HS-5 (cell line): Measurements from ENCODE around the gene ANGPTL8.

Experiments used
- DNase-seq: peaks from one replicate; pipeline ENCODE4 v3.0.0-alpha.2; 2012; ENCODE audit warnings: low read depth

Gene ANGPTL8

DNA sequence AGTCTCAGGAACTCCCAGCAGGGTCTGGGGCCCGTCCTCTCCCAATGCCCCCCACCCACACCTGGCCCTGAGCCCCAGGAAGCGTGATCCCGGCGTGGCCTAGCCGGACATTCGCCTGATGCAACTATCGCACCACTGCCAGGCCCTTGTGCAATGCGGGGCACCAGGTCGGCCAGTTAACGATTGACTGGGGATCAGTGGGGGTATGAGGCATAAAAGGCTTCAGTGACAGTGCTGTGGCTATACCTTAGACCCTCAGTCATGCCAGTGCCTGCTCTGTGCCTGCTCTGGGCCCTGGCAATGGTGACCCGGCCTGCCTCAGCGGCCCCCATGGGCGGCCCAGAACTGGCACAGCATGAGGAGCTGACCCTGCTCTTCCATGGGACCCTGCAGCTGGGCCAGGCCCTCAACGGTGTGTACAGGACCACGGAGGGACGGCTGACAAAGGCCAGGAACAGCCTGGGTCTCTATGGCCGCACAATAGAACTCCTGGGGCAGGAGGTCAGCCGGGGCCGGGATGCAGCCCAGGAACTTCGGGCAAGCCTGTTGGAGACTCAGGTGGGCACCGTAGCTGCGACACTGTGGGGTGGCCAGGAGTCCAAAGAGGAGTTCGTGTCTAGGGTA lies at the start of gene ANGPTL8:
Gene ANGPTL8 (plus strand): TSS at position 243 of the 624 bp plus-strand sequence. CDS start 19 bp downstream, at position 262.
- no peak for DNase-seq

DNA sequence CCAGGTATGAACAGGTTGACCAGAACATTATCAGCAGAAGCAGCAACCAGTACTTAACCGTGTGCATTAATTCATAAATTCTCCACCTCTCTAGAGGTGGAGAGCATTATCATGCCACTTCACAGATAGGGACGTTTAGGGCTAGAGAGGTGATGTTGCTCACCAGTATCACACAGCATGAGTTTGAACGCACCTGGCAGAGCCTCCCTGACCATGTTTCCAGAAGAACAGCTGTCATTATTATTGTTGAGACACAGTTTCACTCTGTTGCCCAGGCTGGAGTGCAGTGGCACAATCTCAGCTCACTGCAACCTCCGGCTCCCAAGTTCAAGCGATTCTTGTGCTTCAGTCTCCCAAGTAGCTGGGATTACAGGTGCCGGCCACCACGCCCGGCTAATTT lies 48.9 kb upstream of the ANGPTL8 start:
- no peak for DNase-seq

- no peak for DNase-seq
Observed at GRCh38 chr19:11191273-11191755, 48.1 kb upstream of the ANGPTL8 start.

GRCh38 chr19:11191934-11192333 lies 47.5 kb upstream of the ANGPTL8 start:
- no peak for DNase-seq

- no peak for DNase-seq
Observed at GRCh38 chr19:11192957-11193939, 46.2 kb upstream of the ANGPTL8 start.

DNA sequence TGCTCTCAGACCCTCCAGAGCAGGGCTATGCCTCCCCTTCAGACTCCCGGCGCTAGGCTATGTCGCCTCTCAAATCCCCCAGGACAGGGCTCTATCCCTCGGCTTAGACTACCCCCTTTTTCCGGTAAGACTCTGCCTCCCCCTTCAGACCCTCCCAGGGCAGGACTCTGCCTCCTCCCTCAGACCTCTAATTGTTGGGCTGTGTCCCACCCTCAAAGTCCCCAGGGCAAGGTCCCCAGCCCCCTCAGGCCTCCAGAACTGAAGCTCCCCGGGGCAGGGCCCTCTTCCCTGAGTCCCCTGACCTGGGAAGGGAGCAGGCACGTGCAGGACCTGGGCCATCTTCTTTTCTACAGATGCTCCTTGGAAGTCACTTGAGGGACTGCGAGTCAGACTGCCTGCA lies 45.2 kb upstream of the ANGPTL8 start:
- DNase-seq: no peak

GRCh38 chr19:11194656-11195558 lies 44.5 kb upstream of the ANGPTL8 start:
- DNase-seq: no peak

DNA sequence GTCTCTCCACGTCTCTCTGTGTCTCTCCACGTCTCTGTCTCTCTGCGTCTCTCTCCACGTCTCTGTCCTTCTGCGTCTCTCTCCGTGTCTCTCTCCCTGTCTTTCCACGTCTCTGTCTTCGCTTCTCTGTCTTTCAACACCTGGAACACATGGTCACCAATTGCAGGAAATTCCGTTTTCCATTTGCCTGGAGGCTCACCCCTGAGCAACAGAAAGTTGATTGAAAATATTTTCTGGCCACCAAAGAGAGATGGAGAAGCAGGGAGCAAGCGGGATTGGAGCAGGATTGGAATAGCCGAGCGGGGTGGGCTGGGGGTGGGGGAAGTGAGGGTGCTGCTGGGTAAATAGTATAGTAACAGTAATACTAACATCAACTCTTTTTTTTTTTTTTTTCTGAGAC lies 43.7 kb upstream of the ANGPTL8 start:
- no peak for DNase-seq

GRCh38 chr19:11196406-11197287 lies 42.8 kb upstream of the ANGPTL8 start:
- no peak for DNase-seq

DNA sequence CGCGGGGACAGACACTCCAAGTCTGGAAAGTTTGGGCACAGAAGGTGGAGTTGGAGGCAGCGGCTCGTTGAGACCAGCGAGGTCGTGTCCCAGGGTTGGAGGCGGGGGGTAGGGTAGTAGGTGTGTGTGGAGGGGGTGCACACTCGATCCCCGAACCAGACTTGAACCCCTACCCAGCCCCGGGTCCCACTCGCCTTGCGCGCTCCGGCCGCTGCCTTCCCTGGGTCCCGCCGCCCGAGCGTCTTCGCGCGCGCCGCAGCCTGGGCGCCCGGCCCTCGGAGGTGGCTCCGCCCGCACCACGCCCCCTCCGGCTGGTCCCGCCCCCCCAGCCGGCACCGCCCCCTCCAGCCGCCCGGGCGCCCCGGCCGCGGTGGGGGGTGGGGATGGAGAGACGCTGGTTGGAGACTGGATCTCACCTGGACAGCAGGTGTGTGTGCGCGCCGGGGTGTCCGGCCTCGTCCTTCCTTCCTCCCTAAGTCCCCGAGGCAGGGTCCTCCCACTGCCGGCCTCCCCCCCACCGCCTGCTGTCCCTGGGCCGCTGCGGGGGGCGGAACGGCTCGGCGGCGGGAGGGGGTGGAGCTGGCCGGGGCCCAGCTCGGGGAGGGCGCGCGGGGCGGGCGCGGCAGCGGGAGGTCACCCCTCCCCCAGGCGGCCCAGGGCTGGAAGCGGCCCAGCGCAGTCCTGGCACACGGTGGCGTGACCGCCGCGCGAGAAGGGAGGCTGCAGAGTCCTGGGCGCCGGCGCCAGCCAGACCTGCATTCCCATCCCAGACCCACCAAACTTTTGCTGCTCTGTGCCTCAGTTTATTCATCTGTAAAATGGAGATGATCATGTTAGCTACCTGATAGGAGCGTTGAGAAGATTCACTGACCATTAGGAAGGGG lies 41.9 kb upstream of the ANGPTL8 start, which contains the start of gene KANK2:
Gene KANK2 (minus strand): TSS at position 255 of the 884 bp plus-strand sequence. CDS start 3,034 bp downstream, outside the sequence.
- no peak for DNase-seq

- no peak for DNase-seq
Observed at GRCh38 chr19:11198175-11198534, 41.3 kb upstream of the ANGPTL8 start.

GRCh38 chr19:11198769-11199424 lies 40.5 kb upstream of the ANGPTL8 start:
- DNase-seq: no peak

- no peak for DNase-seq
Observed at GRCh38 chr19:11199517-11199916, 39.9 kb upstream of the ANGPTL8 start.

DNA sequence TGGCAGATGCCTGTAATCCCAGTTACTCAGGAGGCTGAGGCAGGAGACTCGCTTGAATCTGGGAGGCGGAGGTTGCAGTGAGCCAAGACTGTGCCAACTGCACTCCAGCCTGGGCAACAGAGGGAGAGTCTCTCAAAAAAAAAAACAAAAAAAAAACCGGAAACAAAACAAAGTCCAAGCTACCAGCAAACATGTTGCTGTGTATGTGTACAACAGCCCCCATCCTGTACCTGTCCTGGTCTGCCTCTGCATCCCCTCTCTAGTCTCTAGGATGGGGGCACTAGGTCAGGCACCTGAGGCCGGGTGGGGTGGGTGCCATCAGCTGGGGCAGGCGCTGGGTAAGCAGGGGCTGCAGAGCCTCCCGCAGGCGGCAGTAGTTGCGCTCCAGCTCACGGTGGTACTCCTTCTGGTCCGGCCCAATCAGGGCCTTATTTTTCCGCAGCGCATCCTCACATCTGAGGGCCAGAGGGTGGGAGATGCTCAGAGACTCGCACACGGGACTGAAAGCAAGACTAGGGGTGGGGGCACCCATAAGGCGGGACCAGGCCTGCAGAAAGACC lies 39.3 kb upstream of the ANGPTL8 start:
- no peak for DNase-seq

- DNase-seq: no peak
Observed at GRCh38 chr19:11200931-11201330, 38.5 kb upstream of the ANGPTL8 start.

DNA sequence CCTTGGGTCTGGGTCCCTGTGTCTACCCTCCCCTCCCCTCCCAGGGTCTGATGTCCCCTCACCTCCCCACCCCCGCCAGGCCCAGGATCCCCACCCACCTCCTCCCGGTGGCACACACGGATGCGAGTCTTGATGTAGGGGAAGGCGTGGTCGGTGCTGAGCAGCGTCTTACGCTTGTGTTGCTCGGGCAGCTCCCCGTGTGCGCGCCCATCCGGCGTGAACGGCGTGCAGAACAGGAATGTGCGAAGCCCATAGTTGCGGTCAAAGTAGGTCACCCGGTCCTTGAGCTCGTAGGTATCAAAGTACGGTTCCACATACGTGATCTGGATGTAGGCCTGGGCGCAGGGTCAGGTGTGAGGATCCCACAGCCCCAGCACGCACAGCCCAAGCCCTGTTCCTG lies 37.6 kb upstream of the ANGPTL8 start:
- no peak for DNase-seq

DNA sequence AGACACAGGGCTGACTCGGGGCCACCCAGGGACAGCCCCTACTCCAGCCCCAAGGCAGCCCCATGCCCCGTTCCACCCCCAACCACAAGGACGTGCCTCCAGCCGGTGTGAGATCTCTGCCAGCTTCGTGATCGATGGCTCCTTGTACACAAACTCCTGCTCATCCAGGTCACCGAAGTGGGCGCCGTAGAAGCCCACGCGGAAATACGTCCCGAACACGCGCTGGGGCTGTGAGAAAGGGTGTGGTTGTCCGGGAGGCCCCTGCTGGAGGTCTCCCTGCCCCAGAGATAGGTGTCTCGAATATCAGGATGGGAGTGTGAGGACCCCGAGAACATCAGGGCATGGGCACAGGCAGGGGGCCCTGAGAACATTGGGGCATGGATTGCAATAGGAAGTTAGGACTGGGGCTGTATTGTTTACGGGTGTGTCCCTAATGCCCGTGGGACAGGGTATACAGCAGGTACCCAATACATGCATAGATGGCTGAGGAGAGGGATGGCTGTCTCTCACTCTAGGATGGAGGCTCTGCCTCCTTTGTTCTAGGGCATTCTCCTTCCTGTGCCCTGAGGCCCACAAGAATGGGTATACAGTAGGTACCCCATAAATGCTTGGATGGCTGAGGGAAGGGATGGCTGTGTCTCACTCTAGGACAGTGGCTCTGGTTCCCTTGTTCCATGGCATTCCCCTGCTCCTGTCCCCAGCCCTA lies 36.8 kb upstream of the ANGPTL8 start:
- DNase-seq: no peak
